SH-SY5Y (cell line): ENCODE measurements around the gene DKK2.

Experiments
- GATA2 ChIP-seq: IDR thresholded peaks from 2 replicates; pipeline ENCODE4 v1.6.1; 2011; ENCODE audit warnings: mild to moderate bottlenecking, low read depth, low read length
- GATA3 ChIP-seq: IDR thresholded peaks from 2 replicates; pipeline ENCODE4 v1.6.1; 2011; ENCODE audit warnings: low read depth, mild to moderate bottlenecking, low read length, moderate library complexity

DNA sequence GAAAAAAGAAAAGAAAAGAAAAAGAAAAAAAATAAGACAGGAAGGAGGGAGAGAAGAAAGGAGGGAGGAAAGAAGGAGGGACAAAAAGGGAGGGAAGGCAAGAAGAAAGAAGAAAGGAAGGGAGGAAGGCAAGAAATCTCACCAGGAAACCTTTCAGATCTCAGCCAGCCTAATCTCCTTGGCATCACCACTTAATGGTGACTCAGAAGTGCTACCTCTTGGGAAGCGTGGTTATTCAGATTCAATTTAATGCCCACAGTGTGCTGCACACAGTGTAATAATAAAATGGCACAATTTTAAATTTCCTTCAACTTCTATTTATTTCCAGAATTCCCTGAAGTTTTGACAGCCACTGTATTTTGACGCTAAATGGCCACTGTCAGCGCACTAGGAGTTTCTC, 50.3 kb downstream of the DKK2 start:
- TF ChIP-seq GATA2, result no peak
- no peak for TF ChIP-seq GATA3
